Hypothalamus (tissue), 51 donors: Measurements from ENCODE around the gene PAPOLG.
"Not testable (repeated sequence)": the region's sequence is repeated elsewhere in the genome, so short reads cannot be mapped to it uniquely, and the experiment has no call there.

Source experiments
- DNase-seq, 51 donors: peaks; one replicate each; lab custom pipeline; 2025; lab: John Stamatoyannopoulos, UW

The PAPOLG gene

DNA sequence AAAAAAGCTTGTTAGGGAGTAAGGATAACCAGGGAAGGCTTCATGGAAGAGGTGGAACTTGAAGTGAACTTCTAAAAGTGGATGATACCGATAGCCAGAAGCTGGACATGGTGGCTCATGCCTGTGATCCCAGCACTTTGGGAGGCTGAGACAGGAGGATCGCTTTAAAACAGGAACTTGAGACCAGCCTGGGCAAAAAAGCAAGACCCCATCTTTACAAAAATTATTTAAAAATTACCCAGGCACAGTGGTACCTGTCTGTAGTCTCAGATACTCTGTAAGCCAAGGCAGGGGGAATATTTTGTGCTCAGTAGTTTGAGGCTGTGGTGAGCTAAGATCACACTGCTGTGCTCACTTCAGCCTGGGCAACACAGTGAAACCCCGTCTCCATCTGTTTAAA lies 10.2 kb downstream of the PAPOLG start:
- no peak for DNase-seq

GRCh38 chr2:60771508-60771907 lies 15.4 kb downstream of the PAPOLG start:
- no peak for DNase-seq

DNA sequence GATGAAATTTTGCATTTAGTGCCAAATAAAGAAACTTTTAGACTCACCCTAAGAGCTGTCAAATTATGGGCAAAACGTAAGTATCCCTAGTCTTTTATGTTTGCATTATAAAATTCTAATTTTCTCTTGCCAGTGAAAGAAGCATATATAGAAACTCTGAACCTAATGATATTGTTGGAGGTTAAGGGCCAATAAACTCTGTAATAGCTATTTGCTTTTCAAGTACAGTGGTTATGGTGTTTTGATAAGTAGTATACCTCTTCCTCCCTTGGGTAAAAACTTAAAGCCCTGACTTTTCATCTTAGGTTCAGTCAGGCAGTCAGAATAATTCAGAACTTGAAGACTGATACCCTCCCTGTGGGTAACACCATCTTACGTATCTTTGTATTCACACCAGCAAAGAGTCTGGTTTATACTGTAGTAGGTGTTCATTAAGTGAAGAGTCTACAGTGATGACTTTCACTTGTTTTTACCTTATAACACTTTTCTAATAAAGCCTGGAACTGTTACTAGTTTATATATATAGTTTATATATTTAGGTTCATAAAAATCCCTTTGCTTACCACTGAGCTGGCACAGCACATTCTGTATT lies 19.1 kb downstream of the PAPOLG start:
- DNase-seq: no peak

GRCh38 chr2:60778352-60778751 lies 22.3 kb downstream of the PAPOLG start:
- no peak for DNase-seq

DNA sequence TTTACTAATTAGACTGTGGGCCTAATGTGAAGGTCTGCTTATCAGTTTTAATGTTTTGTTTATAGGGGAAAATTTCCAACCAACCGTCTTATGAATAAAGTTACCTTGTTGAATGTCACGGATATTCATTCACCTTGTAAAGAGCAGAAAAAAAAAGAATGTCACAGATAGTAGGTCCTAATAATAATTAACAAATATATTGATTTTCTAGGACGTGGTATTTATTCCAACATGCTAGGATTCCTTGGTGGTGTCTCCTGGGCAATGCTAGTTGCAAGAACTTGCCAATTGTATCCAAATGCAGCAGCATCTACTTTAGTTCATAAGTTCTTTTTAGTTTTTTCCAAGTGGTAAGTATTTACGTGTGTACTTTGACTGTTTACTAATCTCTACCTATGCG lies 23.4 kb downstream of the PAPOLG start:
- no peak for DNase-seq

DNA sequence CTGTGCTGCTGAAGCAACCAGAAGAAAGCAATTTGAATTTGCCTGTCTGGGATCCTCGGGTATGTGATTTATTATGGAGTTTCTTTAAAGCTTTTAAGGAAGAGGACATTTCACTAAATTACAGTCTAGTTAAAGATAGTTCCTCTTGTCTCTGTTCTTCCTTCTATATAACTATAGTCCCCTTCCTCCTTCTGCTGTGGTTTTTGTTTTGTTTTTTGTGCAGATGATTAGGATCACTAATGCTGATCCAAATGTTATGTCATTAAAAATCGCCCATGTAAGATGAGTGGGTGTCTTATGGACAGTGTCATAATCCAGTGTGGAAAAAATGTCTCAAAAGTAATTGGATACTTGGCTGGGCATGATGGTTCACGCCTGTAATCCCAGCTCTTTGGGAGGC lies 24.7 kb downstream of the PAPOLG start:
- no peak for DNase-seq

DNA sequence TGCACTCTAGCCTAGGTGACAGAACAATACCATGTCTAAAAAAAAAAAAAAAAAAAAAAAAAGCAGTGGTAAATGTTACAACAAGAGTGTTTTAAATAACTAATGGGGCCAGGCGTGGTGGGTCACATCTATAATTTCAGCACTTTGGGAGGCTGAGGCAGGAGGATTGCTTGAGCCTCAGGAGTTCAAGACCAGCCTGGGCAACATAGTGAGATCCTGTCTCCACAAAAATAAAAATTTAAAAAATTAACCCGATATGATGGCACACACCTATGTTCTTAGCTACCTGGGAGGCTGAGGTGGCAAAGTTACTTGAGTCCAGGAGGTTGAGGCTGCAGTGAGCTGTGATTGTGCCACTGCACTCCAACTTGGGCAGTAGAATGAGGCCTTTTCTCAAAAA lies 37.1 kb downstream of the PAPOLG start:
- no peak for DNase-seq

- peak in 1 of 51 donors; percentile 5 for DNase-seq
These were observed 38.3 kb downstream of the PAPOLG start for GRCh38 chr2:60794271-60794863.

- peak in 1 of 51 donors; percentile 1 for DNase-seq
These were observed 40.8 kb downstream of the PAPOLG start for GRCh38 chr2:60796573-60797509.

GRCh38 chr2:60804473-60804872 lies 48.4 kb downstream of the PAPOLG start:
- DNase-seq: no peak

- DNase-seq: no peak
These were observed 50.5 kb downstream of the PAPOLG start for GRCh38 chr2:60806595-60806987.

DNA sequence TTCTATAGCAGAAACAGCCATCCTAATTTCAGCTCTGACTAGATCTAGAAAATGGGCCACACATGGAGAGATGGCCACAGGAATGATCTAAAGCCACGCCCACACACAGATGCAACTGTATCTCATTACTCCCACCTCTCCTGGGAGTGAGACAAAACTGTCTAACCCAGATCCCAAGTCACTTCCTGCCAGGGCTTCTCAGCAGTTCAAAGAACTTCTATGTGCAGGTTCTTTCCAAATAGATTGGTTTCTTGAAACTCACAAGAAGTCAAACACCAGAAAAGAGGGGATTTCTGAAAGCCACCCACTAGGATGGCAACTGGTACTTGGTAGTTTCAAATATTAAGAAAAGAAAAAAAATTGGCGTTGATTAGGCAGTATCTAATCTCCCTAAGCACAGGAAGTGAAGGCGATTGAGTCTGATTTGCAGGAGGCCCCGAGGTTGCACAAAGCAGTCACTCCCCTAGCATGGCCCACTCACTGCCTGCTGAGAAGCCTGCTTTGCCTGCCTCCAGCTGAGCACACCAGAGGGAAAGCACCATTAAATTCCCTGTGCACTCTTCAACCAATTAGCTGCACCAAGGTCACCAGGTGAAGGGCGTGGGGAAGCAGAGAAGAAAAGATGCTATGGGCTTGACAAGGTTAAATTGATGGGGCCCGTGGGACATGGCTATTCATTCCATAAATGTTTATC lies 51.1 kb downstream of the PAPOLG start:
- DNase-seq: peak in 1 of 51 donors; percentile 14

- DNase-seq: peak in 12 of 51 donors; percentile 6 to 47 (median 14)
These were observed 52.3 kb downstream of the PAPOLG start for GRCh38 chr2:60808330-60808801.

DNA sequence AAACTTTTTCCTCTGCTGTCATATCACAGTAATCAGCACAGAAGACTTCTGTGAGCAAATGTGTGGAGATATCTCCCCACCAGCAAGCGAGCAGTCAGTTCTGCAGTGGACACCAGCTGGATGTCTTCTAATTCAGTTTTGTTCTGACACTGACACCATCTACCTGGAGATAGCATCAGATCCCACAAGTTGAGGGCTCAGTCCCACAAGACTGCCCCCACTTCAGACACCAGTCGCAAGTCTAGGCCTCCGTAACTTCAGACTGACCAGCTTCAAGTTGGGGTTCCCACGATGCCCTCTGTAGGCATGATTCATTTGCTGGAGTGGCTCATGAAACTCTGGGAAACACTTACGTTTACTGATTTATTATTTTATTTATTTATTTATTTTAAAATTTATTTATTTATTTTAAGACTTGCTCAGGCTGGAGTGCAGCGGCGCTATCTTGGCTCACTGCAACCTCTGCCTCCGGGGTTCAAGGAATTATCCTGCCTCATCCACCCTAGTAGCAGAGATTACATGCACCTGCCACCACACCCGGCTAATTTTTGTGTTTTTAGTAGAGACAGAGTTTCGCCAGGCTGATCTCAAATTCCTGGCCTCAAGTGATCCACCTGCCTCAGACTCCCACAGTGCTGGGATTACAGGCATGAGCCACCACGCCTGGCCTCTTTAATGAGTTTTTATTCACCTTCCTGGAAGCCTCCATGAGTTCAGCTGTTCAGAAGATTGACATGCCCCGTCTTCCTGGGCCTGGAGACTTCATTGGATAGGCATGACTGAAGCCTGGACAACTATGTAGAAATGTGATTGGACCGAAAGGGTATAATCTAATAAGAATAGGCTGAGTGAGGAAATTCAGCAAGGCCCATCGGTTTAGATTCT lies 55.7 kb downstream of the PAPOLG start:
- DNase-seq: no peak

DNA sequence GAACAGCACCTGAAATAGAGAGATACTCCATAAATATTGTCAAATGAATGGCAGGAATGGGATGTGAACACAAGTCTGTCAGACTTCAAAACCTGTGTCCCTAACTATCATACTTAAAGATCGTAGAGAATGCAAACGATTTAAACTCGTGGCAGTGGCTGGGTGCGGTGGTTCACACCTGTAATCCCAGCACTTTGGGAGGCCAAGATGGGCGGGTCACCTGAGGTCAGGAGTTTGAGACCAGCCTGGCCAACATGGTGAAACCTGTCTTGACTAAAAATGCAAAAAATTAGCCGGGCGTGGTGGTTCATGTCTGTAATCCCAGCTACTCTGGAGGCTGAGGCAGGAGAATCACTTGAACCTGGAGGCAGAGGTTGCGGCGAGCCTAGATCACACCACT lies 61.1 kb downstream of the PAPOLG start:
- DNase-seq: not testable (repeated sequence)

DNA sequence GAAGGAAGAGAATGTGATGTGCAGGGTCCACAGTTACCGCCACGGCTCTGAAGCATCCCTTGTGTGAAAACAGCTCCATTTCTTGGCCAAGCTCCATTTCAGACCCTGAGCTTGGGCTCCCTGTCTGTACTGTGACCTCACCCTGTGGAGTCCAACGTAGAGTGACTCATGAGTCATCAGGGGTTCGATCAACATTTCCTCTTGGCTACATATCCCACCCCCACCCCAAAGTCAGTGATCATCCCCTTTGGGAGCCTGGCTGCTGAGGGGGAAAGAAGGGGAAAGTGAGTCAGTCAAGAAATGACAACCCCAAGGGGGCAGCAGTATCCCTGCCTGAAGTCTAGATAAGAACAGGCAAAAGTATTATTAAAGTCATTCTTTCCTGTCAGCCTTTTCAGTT lies 62.2 kb downstream of the PAPOLG start:
- no peak for DNase-seq

DNA sequence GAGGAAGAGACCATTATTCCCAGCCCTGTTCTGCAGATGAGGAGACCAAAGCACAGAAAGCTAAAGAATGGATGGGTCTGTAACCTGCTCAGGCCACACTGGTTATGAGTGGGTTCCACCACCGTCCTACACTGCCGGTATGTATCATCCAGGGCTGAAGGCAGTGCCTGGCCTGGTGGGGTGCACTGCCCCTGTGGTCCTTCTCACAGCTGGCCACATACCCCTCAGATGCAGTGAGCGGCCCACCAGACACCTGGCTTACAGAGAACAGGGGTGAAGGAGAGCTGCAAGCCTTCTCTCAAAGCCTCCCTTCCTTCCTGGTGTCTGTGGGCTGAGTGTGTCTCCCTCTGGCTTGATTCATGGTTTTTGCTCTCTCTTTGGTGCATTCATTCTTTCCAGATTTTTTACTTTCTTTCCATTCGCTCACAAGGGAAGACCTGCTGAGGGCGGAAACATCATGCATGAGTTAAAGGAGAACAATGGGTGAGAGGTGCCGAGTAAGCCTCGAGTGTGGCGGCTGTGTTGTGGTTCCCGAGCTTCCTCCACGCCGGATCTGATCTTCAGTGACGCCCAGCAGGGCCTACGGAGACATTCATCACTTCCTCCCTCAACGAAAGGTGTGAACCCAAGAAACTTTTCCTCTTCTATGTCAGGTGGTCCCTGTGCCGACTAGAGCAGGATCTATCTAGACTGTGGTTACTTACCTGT lies 63.2 kb downstream of the PAPOLG start:
- no peak for DNase-seq

- DNase-seq: no peak
These were observed 63.9 kb downstream of the PAPOLG start for GRCh38 chr2:60819936-60820335.

DNA sequence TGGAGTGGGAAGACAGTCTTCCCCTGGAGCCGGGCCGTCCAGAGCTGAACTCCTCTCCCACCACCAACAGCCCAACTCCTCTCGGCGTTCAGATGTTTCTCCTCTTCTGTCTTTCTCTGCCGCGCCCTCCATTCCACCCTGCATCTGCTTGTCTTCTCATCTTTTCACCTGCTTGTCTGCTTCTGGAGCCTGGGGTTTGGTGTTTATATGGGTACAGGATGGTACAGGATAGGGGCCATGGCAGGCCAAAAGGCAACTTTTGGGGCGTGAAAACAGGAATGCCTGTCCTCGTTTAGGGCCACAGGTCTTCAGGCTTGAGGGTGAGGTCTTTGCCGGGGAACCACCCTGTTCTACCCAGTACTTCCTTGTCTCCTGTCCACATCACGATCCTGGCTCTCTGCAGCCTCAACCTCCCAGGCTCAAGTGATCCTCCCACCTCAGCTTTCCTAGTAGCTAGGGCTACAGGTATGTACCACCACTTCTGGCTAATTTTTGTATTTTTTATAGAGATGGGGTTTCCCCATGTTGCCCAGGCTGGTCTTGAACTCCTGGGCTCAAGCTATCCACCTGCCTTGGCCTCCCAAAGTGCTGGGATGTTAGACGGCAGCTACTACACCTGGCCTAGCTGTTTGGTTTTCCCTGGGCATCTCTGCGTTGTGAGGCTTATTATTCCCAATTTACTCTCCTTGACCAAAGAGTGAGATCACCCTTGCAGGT lies 64.5 kb downstream of the PAPOLG start:
- no peak for DNase-seq
